LHCN-M2 (cell line): ENCODE results near the gene RAB4A. TPM values are rescaled to one million over a fixed set of nuclear protein-coding genes. Genes with fewer than 3 reads are reported as not detected.

Experiments used
- DNase-seq: peaks from one replicate; pipeline ENCODE4 v3.0.0-alpha.2; 2012; ENCODE audit warnings: low read depth
- total RNA-seq: library from RNA; depleted of rRNA; stranded (reverse); fragments of >200 nt; gene quantifications from 2 replicates; pipeline ENCODE4 v1.2.3, GENCODE V29; 2014

RAB4A gene
- total RNA-seq, 1 experiment from 2014 or later, result 14.3 TPM

DNA sequence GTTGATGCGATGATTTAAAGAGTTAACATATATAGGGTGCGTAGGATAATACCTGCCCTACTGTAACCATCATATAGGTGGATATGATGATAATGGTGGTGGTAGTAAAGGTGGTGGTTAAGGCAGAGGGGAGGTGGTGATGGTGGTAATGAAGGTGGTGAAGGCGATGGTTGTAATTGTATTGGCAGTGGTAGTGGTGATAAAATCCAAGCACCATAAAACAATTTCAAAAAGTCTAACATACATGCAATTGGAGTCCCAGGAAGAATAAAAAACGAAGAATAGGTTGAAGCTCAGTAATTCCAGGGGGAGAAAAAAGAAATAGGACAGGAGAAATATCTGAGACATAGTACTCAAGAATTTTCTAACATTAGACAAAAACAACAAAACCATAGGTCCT lies 27.3 kb upstream of the RAB4A start:
- no peak for DNase-seq

DNA sequence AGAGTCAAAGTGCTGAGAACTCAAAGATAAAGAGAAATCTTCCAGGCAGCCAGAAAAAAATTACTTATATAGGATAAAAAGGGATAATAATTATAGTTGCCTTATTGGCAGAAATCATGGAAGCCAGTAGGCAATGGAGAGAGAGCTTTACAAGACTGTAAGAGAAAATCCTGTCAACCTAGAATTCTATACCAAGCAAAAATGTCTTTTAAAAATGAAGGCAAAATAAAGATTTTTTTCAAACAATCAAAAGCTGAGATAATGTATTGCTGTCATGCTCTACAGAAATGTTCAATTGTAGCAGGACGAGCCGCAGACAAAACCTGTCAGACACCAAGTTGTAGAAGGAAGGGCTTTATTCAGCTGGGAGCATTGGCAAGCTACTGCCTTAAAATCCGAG lies 26.8 kb upstream of the RAB4A start:
- DNase-seq, result no peak

DNA sequence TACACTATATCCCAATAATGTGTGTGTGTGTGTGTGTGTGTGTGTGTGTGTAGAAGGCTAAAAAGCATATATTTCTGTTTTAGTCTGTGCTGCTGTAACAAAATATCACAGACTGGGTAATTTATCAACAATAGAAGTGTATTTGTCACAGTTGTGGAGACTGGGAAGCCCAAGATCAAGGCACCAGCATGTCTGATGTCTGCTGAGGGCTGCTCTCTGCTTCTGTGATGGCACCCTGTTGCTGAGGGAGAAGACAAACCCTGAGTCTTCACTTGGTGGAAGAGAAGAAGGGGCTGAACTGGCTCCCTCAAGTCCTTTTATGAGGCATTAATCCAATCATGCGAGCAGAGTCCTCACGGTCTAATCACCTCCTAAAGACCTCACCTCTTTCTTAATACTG lies 23.0 kb upstream of the RAB4A start:
- no peak for DNase-seq

DNA sequence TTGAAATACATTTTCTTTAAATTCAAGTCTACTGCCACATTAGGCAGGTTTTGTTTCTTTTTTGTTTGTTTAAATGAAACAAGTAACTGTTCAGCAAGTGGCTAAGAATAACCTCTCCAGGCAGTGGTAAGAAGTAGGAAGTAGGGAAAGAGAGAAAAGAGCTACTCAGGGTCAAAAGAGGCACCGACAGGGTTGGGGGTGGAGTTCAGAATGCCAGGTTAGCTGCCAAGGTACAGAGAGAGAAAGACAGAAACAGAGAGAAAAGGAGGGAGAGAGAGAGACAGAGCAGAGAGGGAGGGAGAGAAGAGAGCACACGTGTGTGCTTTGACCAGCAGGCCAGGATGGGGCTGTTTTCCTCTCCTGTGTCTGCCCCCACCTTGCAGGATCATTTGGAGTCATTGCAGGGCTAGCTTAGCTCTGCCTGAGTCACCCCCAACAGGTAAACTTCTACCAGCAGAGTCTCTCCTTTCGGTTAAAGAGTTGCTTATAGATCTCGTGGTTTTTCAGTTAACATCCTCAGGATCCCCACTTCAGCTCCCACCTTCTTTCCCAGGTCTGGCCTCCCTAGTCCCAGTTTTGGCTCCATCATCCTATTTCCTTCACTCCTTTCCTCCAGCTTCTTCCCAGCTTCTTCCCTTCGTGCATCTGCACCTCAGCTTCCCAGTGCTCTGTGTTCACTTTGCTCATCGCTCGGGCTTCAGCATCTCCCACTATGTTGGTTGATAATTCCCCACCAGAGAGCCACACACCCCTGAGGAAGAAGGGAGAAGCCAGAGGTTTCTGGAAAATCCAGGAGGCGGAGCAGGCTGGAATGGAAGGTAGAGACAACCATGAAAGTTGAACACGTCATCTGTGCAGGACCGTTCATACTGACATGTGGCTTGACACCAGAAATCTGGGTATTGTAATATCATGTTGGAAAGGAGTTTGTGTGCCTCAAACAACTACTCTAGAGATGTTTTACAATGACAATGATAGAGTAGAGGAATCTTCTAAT lies 21.8 kb upstream of the RAB4A start:
- DNase-seq, result no peak

DNA sequence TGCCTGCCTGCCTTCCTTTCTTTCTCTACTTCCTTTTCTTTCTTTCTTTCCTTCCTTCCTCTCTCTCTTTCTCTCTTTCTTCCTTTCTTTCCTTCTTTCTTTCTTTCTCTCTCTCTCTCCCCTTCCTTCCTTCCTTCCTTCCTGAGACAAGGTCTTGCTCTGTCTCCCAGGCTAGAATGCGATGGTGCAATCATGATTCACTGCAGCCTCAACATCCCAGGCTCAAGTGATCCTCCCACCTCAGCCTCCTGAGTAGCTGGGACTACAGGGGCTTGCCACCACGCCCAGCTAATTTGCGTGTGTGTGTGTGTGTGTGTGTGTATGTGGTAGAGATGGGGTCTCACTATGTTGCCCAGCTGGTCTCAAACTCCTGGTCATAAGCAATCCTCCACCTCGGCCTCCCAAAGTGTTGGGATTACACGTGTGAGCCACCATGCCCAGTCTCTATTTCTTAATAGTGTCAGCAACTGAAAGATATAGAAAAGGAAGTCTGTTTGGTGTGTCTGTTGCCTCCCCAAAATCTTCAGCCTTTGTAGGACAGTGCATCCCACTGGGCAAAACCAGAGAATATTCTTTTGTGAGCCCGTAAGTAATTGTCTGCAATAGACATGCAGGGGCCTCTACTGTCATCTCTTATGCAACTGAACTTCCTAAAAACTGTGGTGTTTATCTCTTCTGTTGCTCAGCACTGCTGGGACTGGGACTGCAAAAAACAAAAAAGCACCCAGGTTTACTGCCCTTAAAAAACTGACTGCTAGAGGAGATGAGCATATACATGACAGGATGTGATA lies 20.9 kb upstream of the RAB4A start:
- DNase-seq, result no peak

DNA sequence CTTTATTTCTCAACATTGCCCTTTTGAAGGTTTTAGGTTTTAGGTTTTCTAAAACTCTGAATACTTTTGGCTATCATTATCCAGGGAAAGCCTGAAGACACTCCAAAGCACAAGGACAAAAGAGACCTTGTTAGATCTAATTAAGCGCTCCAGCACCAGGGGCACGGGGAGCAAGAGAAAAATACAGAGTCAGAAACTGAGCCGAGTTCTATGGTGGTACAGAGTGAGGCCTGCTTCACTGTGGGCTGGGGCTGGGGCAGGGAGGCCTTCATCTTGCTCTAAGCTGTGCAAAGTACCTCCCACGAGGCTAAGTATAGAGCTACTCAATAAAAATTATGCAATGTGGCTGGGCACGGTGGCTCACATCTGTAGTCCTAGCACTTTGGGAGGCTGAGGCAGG lies 19.7 kb upstream of the RAB4A start:
- no peak for DNase-seq

DNA sequence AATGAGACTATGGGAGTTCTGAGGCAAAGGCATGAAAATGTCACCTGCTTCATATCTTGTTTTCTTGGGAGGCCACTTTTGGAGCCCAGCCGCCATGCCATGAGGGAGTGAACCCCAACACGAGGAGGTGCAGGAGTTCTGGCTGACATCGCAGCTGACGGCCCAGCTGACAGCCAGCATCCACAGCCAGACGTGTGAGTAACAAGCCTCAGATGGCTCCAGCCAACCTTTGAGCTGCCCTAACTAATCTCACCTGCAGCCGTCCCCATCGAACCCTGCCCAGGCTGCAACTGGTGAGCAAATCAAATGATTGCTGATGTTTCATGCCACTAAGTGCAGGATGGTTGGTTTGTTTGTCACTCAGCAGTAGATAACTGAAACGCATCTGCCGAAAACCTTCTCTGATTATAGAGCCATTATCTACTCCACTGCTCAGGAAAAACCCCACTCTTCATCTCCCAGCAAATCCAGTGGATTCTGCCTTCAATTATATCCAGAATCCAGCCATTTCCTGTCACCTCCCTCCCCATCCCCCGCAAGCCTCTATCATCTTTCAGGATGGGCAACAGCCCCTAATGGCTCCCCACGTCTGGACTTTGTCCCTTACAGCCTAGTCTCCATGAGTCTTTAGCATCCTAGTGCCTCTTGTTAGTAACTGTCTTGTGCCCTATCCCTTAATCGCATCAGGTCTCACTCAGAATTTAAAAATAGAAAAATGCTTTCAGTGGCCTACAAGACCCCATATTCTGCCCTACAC lies 18.5 kb upstream of the RAB4A start:
- no peak for DNase-seq

DNA sequence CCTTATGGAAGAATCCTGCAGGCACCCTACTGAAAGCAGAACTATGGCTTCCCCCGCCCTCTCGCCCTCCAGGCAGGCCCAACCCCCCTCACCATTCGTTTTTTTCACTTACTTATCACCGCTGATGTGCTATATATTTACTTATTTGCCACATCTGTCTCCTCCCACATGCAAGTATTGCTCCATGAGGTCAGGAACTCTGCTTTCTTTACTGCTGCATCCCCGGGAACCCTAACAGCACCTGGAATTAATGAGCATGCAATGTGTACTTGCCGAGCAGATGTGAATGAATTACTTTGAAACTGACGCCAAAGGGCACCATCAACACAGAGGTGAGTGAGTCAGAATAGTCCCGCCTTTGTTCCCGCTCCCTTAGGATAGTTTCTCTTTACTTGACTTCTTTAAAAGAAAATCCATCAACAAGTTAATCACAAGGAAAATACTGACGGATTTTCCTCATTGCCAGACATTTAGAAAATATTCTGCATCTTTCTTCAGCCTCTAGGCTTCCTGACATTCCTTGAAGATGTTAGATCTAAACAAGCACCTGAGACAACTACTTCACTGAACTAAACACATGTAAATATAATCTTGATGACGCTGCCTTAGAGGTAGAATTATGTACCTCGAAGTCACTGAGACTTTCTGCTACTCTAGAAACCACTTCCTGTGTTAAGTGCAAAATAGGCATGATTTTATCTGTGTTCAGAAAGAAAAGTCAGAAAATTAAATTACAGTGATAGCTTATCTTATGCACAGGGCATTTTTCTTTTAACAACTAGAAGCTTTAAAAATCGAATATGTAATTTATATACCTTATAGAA lies 17.5 kb upstream of the RAB4A start:
- no peak for DNase-seq

DNA sequence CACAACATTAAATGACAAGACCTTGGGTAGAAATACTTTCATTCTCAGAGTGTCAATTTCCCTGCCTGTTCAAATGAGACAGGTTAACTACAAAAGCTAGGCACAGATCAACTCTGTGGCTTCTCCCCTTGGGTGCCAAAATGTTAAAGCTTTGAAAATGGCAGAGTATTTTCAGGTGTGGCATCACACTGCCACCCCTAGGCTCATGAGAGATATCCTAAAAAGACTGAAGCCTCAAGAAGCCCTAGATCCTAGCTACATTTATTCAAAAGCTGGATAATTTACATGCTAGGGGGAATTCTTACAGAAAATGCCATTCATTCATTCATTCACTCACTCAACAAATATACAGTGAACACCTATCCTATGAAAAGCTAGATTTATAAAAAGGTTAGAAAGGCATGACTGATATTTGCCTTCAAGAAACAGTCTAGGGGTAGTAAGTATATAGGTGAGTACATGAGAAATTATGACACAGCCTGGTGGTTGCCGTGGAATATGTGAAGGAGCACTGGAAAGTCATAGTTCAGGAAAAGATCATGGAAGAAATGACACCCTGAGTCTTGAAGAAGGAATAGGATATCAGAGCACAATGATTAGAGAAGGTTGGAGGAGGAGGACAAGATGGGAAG lies 15.9 kb upstream of the RAB4A start:
- DNase-seq, result no peak

DNA sequence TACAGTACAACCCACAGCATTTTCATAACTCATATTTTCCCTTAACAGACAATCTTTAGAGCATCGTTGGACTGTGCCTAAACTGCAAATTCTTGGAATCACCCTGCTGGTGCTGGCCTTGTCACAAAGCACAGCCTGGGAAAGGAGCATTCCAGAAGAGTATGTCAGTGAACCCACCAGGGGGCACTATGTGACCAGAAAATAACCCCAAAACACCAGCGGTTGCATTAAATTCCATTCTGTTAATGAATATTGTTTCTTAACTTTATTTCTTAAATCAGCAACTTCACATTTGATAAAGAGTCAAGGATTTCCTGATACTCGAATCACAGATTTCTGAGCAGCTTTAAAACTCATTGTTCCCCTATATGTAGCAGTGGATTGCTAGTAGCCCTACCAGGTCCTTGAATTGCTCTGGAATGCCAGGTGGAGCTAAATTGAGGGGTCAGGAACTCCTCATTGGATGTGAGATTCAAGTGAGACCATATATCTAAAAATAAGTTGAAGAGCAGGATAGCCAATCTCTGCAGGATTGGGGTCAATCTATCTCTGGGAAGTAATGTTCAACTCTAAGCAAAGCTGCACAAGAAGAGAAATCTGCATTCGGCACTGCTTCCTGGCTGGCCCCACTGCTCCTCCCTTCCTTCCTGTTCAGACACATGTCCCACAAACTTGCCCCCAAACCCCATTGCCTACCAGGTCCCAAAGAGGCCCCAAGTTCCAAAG lies 12.7 kb upstream of the RAB4A start:
- peak; percentile 52 for DNase-seq

DNA sequence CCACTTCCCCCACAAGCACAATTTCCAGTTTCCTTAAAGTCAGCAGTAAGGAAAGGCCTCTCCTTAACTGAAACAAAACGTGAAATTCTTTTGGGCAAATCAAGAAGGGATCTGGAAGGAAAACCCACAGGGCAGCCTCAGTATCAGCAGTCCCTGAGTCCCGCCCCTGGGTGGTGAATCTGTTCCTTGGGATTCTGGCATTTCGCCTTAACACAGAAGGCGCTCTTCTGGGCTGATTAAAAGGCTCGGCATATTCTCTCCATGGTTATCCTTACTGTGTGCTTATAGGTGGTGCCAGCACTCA lies 12.2 kb upstream of the RAB4A start:
- DNase-seq, result no peak

DNA sequence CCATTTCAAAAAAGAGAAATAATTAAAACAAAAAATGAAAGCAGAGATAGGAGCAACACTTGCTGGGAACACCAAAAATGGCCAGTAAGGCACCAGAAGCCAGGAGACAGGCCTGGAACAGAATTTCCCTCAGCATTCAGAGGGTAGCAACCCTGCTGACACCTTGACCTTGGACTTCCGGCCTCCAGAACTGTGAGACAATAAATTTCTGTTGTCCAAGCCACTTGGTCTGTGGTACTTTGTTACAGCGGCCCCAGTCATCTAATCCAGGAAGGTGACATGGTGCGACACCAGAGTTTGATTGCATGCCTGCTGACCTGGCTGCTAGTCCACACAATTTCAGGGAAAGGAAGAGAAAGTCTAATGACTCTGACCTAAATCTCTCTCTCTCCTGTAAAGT lies 10.6 kb upstream of the RAB4A start:
- no peak for DNase-seq

DNA sequence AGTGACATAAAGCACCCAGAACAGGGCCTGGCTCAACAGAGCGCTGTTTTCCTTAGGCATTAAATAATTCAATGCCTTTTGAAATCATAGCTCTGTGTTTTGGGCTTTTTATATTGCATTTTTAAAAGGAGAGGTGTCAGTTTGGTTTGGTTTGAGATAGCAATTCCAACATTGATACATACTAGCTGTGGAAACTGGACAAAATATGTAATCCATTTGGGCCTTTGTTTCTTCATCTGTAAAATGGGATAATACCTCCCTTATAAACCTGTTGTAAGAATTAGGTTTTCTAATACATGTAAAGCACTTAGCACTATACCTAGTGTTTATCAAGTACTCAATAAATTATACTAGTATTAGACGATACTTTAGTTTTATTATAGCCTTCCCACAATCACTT lies 8.7 kb upstream of the RAB4A start:
- no peak for DNase-seq

DNA sequence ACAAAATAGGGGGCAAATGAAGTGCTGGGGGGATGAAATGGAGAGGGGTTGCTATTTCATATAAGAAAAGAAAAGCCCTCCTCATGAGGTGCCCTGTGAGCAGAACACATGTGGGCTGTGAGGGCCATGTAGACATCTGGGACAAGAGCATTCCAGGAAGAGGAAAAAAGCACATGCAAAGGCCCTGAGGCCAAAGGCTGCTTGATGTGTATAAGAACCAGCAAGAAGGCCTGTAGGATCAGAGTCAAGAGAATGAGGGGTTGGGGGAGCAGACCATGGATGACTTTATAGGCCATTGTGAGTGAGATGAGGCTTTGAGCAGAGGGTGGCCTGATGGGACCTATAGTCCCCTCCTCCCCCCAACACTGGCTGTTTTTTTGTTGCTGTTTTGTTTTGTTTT lies 7.7 kb upstream of the RAB4A start:
- no peak for DNase-seq

DNA sequence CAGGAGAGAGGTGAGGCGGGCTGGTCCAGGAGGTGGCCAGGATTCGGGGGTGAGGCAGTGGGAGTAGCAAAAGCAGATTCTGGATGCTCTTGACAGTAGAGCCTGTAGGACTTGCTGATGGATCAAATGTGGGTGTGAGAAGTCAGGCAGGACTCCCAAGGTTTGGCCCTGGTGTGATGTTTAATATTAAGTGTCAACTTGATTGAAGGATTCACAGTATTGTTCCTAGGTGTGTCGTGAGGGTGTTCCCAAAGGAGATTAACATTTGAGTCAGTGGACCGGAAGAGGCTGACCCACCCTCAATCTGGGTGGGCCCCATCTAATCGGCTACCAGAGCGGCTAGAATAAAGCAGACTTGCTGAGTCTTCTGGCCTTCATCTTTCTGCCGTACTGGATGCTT lies 6.8 kb upstream of the RAB4A start:
- no peak for DNase-seq

DNA sequence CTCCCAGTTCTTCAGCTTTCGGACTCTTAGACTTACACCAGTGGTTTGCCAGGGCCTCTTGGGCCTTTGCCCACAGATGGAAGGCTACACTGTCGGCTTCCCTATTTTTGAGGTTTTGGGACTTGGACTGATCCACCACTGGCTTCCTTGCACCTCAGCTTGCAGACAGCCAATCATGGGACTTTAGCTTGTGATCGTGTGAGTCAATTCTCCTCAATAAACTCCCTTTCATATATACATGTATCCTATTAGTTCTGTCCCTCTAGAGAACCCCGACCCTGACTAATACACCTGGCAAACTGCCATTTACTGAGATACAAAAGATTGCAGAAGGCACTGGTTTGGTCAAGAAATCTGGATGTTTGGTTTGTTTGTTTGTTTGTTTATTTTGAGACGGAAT lies 6.4 kb upstream of the RAB4A start:
- DNase-seq, result peak; percentile 27

DNA sequence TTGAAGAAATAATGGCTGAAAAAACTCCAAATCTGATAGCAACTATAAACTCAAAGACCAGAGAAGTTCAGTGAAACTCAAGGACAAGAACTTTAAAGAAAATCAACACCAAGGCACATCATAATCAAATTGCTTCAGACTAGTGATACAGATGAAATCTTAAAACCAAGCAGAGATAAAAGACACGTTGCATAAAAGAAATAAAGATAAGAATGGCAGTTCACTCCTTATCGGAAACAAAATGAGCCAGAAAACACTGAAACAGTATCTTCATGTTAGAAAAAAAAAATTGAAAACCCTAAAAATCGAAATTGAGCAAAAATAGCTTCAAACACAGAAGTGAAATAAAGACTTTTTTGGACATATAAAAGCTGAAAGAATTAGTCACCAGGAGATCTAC lies 4.6 kb upstream of the RAB4A start:
- DNase-seq, result no peak

DNA sequence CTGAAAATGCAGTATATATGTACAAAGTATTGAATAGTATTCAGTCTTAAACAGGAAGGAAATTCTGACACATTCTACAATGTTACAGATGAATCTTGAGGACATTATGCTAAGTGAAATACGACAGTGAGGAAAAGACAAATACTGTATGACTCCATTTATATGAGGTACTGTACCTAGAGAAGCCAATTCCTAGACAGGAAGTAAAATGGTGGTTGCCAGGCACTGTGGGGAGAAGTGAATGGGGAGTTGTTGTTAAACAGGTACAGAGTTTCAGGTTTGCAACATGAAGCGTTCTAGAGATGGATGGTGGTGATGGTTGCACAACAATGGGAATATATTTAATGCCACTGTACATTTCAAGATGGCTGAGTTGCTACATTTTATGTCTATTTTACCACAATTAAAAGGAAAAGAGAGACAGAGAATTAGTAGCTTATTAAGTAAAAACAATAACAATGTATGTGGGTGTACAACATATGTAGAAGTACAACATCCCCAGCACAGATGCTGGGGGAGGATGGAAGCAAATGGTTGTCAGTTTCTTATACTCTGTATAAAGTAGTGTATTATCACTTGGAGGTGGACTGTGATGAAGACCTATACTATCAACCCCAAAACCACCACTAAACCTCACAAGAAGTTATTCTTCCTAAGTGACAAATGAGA lies 3.9 kb upstream of the RAB4A start:
- no peak for DNase-seq

DNA sequence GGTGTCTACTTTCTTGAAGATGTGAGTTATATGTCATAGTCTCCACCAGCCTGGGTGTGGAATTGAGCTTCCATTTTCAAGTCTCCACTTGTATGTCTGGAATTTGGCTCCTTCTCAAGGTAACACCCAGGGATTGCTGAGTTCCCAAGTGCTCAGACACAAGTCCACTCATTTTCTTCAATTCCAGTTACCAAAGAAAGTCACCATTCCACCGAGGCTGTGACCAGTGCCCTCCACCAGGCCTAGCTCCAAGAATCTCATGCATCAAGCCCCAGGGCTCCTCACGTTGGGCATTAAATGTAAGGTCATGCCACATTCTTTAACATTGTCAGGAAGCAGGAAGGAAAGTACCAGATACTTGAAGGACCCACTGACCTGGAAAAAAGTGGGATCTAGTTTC lies 2.4 kb upstream of the RAB4A start:
- no peak for DNase-seq
